ENCODE measurements around the gene NUDT12.

NUDT12 gene

GRCh38 chr5:103510851-103511553 lies 51.6 kb downstream of the NUDT12 start:
- H3K27me3 ChIP-seq (ENCODE audit: control insufficient read depth, insufficient read depth, low read length) = no peaks in the 10 kb centered on the region
- H3K36me3 ChIP-seq (ENCODE audit: insufficient read depth, low read length) = no peaks in the 10 kb centered on the region
- peaks cover 3% of the 10 kb centered on the region for H3K9me3 ChIP-seq (replicated peaks; ENCODE audit: low read length)
- H3K4me1 ChIP-seq (ENCODE audit: control insufficient read depth, insufficient read depth, low read length) = peaks cover 22% of the 10 kb centered on the region
- H3K9ac ChIP-seq (ENCODE audit: low read depth, low read length) = no peak overlapping the region
- H3K4me2 ChIP-seq (ENCODE audit: low read length) = peak overlapping the region; percentile 8
- no peak overlapping the region for H3K4me3 ChIP-seq (ENCODE audit: low read length)

GRCh38 chr5:103505581-103506305 lies 56.8 kb downstream of the NUDT12 start:
- no peaks in the 10 kb centered on the region for H3K36me3 ChIP-seq (ENCODE audit: insufficient read depth, low read length)
- H3K27me3 ChIP-seq (ENCODE audit: control insufficient read depth, insufficient read depth, low read length) = no peaks in the 10 kb centered on the region
- no peak overlapping the region for H3K4me3 ChIP-seq (ENCODE audit: low read length)
- H3K4me2 ChIP-seq (ENCODE audit: low read length) = peak overlapping the region; percentile 55
- peaks cover 3% of the 10 kb centered on the region for H3K9me3 ChIP-seq (replicated peaks; ENCODE audit: low read length)
- peaks cover 23% of the 10 kb centered on the region for H3K4me1 ChIP-seq (ENCODE audit: control insufficient read depth, insufficient read depth, low read length)
- H3K9ac ChIP-seq (ENCODE audit: low read depth, low read length) = peak overlapping the region; percentile 12

- H3K4me2 ChIP-seq (ENCODE audit: low read length) = no peak overlapping the region
- H3K27me3 ChIP-seq (ENCODE audit: control insufficient read depth, insufficient read depth, low read length) = no peaks in the 10 kb centered on the region
- H3K9me3 ChIP-seq (replicated peaks; ENCODE audit: low read length) = peaks cover 3% of the 10 kb centered on the region
- H3K4me3 ChIP-seq (ENCODE audit: low read length) = no peak overlapping the region
- H3K36me3 ChIP-seq (ENCODE audit: insufficient read depth, low read length) = no peaks in the 10 kb centered on the region
- H3K4me1 ChIP-seq (ENCODE audit: control insufficient read depth, insufficient read depth, low read length) = peaks cover 26% of the 10 kb centered on the region
- H3K9ac ChIP-seq (ENCODE audit: low read depth, low read length) = no peak overlapping the region
These were observed 59.5 kb downstream of the NUDT12 start for GRCh38 chr5:103503066-103503465.

- H3K4me2 ChIP-seq (ENCODE audit: low read length) = no peak overlapping the region
- H3K27me3 ChIP-seq (ENCODE audit: control insufficient read depth, insufficient read depth, low read length) = no peaks in the 10 kb centered on the region
- peaks cover 28% of the 10 kb centered on the region for H3K4me1 ChIP-seq (ENCODE audit: control insufficient read depth, insufficient read depth, low read length)
- H3K36me3 ChIP-seq (ENCODE audit: insufficient read depth, low read length) = no peaks in the 10 kb centered on the region
- H3K9me3 ChIP-seq (replicated peaks; ENCODE audit: low read length) = peaks cover 3% of the 10 kb centered on the region
- no peak overlapping the region for H3K4me3 ChIP-seq (ENCODE audit: low read length)
- H3K9ac ChIP-seq (ENCODE audit: low read depth, low read length) = no peak overlapping the region
These were observed 59.9 kb downstream of the NUDT12 start for GRCh38 chr5:103502662-103503061.

Data from skeletal muscle satellite cell (primary cell).